ENCODE data around the gene PPP2R2B. TPM values are rescaled to one million over a fixed set of nuclear protein-coding genes. Genes with fewer than 3 reads are reported as not detected.

PPP2R2B gene
- total RNA-seq, 3 donors from 2014 or later (not counting 1 experiment from before 2014, with no cell fraction given): 44.9 to 68.3 (median 63.7) TPM

- no peaks in the 10 kb centered on the region for H3K36me3 Mint-ChIP-seq
Measured at GRCh38 chr5:146628950-146629349, 249.6 kb downstream of the PPP2R2B start.

GRCh38 chr5:146626936-146627335, 251.6 kb downstream of the PPP2R2B start:
- H3K27ac Mint-ChIP-seq: no peak overlapping the region
- intact Hi-C loops (cut with micrococcal nuclease): no loop called here
- peaks cover 20 to 27% of the 10 kb centered on the region in 2 donors for H3K4me1 Mint-ChIP-seq
- Histone ChIP-seq H3K4me3 (ENCODE audit: low read length) (no peak overlapping the region), H3K27ac (ENCODE audit: low read length) (no peak overlapping the region), H3K4me1 (ENCODE audit: control insufficient read depth, insufficient read depth, low read length) (no peaks in the 10 kb centered on the region), H3K9me3 (ENCODE audit: control insufficient read depth, insufficient read depth, low read length) (no peaks in the 10 kb centered on the region), H3K36me3 (ENCODE audit: control insufficient read depth, insufficient read depth, low read length) (no peaks in the 10 kb centered on the region), H3K27me3 (ENCODE audit: control insufficient read depth, insufficient read depth, low read length) (no peaks in the 10 kb centered on the region)
- no peaks in the 10 kb centered on the region for H3K27me3 Mint-ChIP-seq (ENCODE audit: low read depth in 2 of 2)
- no peaks in the 10 kb centered on the region for H3K36me3 Mint-ChIP-seq
- H3K9me3 Mint-ChIP-seq: no peaks in the 10 kb centered on the region
- DNase-seq (no peak), ATAC-seq (no peak)
- no peak for TF ChIP-seq CTCF (IDR thresholded peaks at IDR 0.05)
- 74% methylated on average over 1 of the region's 1 CpG for WGBS (ENCODE audit: insufficient coverage)
- no peak overlapping the region for H3K4me3 Mint-ChIP-seq

More at GRCh38 chr5:146628950-146629349, 249.6 kb downstream of the PPP2R2B start:
- no peak for ATAC-seq
- Histone ChIP-seq H3K4me1 (ENCODE audit: control insufficient read depth, insufficient read depth, low read length) (no peaks in the 10 kb centered on the region), H3K9me3 (ENCODE audit: control insufficient read depth, insufficient read depth, low read length) (no peaks in the 10 kb centered on the region), H3K27me3 (ENCODE audit: control insufficient read depth, insufficient read depth, low read length) (no peaks in the 10 kb centered on the region), H3K4me3 (ENCODE audit: low read length) (no peak overlapping the region), H3K36me3 (ENCODE audit: control insufficient read depth, insufficient read depth, low read length) (peaks cover 3% of the 10 kb centered on the region), H3K27ac (ENCODE audit: low read length) (no peak overlapping the region)
- peaks cover 20 to 27% of the 10 kb centered on the region in 2 donors for H3K4me1 Mint-ChIP-seq
- intact Hi-C loops (cut with micrococcal nuclease): no loop called here
- no peak overlapping the region for H3K27ac Mint-ChIP-seq
- H3K27me3 Mint-ChIP-seq (ENCODE audit: low read depth in 2 of 2): no peaks in the 10 kb centered on the region
- 93% methylated on average over 5 of the region's 5 CpGs for WGBS (ENCODE audit: insufficient coverage)
- no peak overlapping the region for H3K4me3 Mint-ChIP-seq
- DNase-seq: no peak
- no peak for TF ChIP-seq CTCF (IDR thresholded peaks at IDR 0.05)
- H3K9me3 Mint-ChIP-seq: no peaks in the 10 kb centered on the region

GRCh38 chr5:146624179-146624578, 254.4 kb downstream of the PPP2R2B start:
- peaks cover 0 to 9% of the 10 kb centered on the region in 2 donors for H3K4me1 Mint-ChIP-seq
- H3K9me3 ChIP-seq (ENCODE audit: control insufficient read depth, insufficient read depth, low read length): no peaks in the 10 kb centered on the region
- TF ChIP-seq CTCF (IDR thresholded peaks at IDR 0.05): no peak
- H3K27me3 ChIP-seq (ENCODE audit: control insufficient read depth, insufficient read depth, low read length): no peaks in the 10 kb centered on the region
- intact Hi-C loops (cut with micrococcal nuclease): no loop called here
- ATAC-seq (no peak), DNase-seq (no peak)
- 89% methylated on average over 2 of the region's 2 CpGs for WGBS (ENCODE audit: insufficient coverage)
- H3K4me3 ChIP-seq (ENCODE audit: low read length): no peak overlapping the region
- no peaks in the 10 kb centered on the region for H3K36me3 ChIP-seq (ENCODE audit: control insufficient read depth, insufficient read depth, low read length)
- H3K9me3 Mint-ChIP-seq: no peaks in the 10 kb centered on the region
- no peaks in the 10 kb centered on the region for H3K4me1 ChIP-seq (ENCODE audit: control insufficient read depth, insufficient read depth, low read length)
- H3K27ac Mint-ChIP-seq: no peak overlapping the region
- no peak overlapping the region for H3K27ac ChIP-seq (ENCODE audit: low read length)
- H3K4me3 Mint-ChIP-seq: no peak overlapping the region
- H3K36me3 Mint-ChIP-seq: no peaks in the 10 kb centered on the region
- H3K27me3 Mint-ChIP-seq (ENCODE audit: low read depth in 2 of 2): no peaks in the 10 kb centered on the region

GRCh38 chr5:146623666-146624065, 254.9 kb downstream of the PPP2R2B start:
- Histone ChIP-seq H3K27ac (ENCODE audit: low read length) (no peak overlapping the region), H3K4me1 (ENCODE audit: control insufficient read depth, insufficient read depth, low read length) (no peaks in the 10 kb centered on the region), H3K9me3 (ENCODE audit: control insufficient read depth, insufficient read depth, low read length) (no peaks in the 10 kb centered on the region), H3K4me3 (ENCODE audit: low read length) (no peak overlapping the region), H3K27me3 (ENCODE audit: control insufficient read depth, insufficient read depth, low read length) (no peaks in the 10 kb centered on the region), H3K36me3 (ENCODE audit: control insufficient read depth, insufficient read depth, low read length) (no peaks in the 10 kb centered on the region)
- Mint-ChIP-seq H3K36me3 (no peaks in the 10 kb centered on the region), H3K4me3 (no peak overlapping the region), H3K27me3 (ENCODE audit: low read depth in 2 of 2) (no peaks in the 10 kb centered on the region), H3K27ac (no peak overlapping the region), H3K9me3 (no peaks in the 10 kb centered on the region), H3K4me1 (peaks cover 0 to 9% of the 10 kb centered on the region in 2 donors)
- intact Hi-C loops (cut with micrococcal nuclease): no loop called here
- no peak for TF ChIP-seq CTCF (IDR thresholded peaks at IDR 0.05)
- no peak for ATAC-seq
- no peak for DNase-seq
- 64% methylated on average over 1 of the region's 4 CpGs for WGBS (ENCODE audit: insufficient coverage)

All from natural killer cell (primary cell).